HFF-Myc (cell line): ENCODE data around the gene SH3D19.

Experiments
- DNase-seq: peaks from one replicate; pipeline ENCODE4 v3.0.0-alpha.2; 2011; ENCODE audit warnings: low read depth; ENCODE audit errors: extremely low read depth
- H3K4me3 ChIP-seq: replicated peaks from 2 replicates; pipeline ENCODE4 v1.5.1; 2011; ENCODE audit warnings: low read depth, mild to moderate bottlenecking, control low read depth, low read length
- TF ChIP-seq, protein P1 (sequence below): IDR thresholded peaks from 2 replicates; pipeline ENCODE4 v1.5.1; 2012; ENCODE audit warnings: mild to moderate bottlenecking, low read depth, low read length, control low read depth; ENCODE audit errors: missing control alignments

The SH3D19 gene

DNA sequence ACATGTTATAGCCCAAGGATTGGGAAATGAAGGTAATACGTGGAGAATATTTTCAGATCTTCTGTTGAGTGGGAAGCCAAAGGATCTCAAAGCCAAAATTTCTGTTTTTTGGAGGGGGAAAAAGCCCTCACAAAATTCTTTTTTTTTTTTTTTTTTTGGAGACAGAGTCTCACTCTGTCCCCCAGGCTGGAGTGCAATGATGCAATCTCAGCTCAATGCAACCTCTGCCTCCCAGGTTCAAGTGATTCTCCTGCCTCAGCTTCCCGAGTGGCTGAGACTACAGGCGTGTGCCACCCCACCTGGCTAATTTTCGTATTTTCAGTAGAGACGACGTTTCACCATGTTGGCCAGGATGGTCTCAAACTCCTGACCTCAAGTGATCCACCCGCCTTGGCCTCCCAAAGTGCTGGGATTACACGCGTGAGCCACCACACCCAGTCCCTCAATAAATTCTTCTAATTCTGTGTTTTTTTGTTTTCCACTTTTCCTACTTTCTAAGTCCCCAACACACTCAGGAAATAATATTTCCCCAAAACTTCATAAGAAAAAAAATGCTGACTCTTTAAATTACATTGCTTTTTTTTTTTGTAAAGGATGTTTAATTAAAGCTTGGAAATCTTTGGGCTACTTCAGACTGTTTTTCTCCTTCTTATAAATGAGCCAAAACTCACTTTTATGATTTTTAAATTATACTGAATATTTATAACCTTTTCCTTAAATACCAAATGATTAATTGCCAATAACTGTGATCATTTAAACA lies 174.4 kb downstream of the SH3D19 start:
- TF ChIP-seq, protein P1, sequence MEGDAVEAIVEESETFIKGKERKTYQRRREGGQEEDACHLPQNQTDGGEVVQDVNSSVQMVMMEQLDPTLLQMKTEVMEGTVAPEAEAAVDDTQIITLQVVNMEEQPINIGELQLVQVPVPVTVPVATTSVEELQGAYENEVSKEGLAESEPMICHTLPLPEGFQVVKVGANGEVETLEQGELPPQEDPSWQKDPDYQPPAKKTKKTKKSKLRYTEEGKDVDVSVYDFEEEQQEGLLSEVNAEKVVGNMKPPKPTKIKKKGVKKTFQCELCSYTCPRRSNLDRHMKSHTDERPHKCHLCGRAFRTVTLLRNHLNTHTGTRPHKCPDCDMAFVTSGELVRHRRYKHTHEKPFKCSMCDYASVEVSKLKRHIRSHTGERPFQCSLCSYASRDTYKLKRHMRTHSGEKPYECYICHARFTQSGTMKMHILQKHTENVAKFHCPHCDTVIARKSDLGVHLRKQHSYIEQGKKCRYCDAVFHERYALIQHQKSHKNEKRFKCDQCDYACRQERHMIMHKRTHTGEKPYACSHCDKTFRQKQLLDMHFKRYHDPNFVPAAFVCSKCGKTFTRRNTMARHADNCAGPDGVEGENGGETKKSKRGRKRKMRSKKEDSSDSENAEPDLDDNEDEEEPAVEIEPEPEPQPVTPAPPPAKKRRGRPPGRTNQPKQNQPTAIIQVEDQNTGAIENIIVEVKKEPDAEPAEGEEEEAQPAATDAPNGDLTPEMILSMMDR, result no peak
- H3K4me3 ChIP-seq, result no peak overlapping the region

DNA sequence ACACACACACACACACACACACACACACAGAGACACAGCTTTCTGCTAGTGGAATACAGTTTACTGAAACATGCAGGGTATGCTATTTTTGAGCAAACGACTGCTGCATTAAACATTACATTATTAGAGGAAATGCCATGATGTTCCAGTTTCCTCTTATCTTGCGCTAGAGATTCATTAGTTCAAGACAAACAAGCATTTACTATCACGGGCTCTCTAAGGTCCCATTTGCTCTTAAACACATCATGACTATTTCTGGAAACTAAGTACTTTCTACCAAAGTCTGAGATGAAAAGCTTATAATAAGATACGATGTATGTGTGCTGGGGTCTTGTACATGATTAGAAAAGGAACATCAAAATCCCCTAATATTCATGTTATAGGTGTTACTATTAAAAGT lies 177.1 kb downstream of the SH3D19 start:
- TF ChIP-seq, protein P1, result no peak
- DNase-seq, result no peak

More for the DNA sequence above, 174.4 kb downstream of the SH3D19 start:
- DNase-seq, result no peak

DNA sequence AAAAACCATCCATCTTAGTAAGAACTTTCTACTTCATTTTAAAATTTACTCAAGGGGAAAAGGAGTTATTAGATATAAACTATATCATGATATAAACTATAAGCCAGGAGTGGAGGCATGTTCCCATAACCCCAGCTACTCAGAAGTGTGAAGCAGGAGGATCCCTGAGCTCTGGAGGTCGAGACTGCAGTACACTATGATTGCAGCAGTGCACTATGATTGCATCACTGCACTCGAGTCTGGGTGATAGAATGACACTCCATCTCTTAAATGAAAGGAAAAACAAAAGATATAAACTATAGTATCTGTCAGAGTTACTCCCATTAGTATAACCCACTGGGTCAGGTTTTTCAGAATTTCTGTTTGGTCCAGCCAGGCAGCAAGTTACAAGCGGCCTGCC lies 178.4 kb downstream of the SH3D19 start:
- no peak for DNase-seq
- TF ChIP-seq, protein P1, result no peak
- no peak overlapping the region for H3K4me3 ChIP-seq

More for the DNA sequence above, 177.1 kb downstream of the SH3D19 start:
- no peak overlapping the region for H3K4me3 ChIP-seq

DNA sequence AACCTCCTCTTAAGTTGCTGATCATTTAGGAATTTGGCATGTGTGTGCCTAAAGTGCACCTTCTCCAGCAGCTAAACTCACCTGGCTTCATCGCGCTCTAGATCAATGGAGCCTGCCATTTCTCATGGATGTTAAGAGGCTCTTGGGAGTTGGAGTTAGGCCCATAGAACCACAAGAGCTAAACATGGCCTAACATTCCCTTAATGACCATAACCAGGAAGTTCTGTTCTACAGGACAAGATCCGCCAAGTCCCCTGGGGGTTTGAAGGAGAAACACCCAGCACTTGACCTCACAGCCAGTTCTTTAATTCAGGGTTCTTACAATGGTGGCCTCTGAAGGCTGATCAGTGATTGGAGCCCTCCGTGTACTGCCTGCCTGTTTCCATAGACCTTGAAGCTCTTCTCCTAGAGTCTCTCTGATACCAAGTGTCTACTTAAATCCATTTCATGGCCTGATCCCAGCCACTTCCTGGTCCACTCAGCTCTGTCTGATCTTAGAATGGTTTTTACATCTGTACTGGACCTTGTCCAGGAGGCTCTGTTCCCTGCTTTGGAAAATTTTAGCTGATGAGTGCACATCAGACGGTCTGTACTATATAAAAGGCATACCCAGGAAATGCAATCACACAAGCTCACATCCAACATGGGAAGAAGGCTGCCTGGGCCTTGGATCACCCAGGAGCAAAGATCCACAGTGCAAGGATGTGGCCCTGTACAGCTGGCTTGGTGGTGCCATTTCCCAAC lies 180.9 kb downstream of the SH3D19 start:
- DNase-seq, result no peak
- H3K4me3 ChIP-seq, result no peak overlapping the region
- TF ChIP-seq, protein P1, result no peak

DNA sequence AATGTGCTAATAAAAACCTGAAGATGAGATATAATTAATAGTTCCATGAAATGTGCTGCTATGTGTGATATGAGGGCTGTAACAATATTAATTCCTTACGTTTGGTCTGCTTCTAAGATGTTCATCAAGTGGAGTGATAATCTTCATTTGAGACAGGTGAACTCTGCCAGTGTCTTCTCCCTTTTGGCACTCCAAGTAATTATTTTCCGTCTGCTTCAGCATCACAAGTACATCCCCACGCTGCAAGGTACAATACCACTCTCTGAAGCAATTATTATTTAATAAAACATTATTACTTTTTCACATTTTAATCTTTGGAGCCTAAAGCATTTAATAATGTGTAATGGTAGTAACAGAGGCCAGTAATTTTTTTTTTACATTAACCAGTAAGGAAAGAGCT lies 181.6 kb downstream of the SH3D19 start:
- no peak overlapping the region for H3K4me3 ChIP-seq
- no peak for DNase-seq
- TF ChIP-seq, protein P1, result no peak

DNA sequence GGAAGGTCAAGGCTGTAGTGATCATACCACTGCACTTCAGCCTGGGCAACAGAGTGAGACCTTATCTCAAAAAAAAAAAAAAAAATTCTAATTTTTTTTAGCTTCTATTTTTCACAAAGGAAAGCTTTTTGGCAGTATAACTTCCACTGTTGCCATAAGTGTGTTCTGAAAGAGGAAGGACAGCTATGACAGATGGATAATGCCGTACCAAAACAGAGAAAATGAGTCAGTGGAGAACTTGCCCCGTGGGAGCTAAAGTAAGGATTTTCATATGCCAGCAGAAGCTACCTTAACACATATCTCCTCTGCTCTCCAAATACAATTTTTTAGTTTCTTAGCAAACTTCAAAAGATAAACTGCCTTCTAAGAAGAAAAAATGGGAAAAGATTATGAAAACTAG lies 182.2 kb downstream of the SH3D19 start:
- no peak for DNase-seq
- TF ChIP-seq, protein P1, result no peak
- no peak overlapping the region for H3K4me3 ChIP-seq
